HEK293 (cell line): ENCODE measurements around the gene TPGS2.

Experiments used
- BCL6B ChIP-seq: fragments of 450-650 bp; formaldehyde crosslinking; IDR thresholded peaks from 2 replicates; pipeline ENCODE4 v1.5.1; 2017; ENCODE audit warnings: missing biosample characterization, missing genetic modification characterization
- KLF17 ChIP-seq: fragments of 450-650 bp; formaldehyde crosslinking; IDR thresholded peaks from 2 replicates; pipeline ENCODE4 v1.5.1; 2016; ENCODE audit warnings: missing biosample characterization, missing genetic modification characterization
- MZF1 ChIP-seq: fragments of 450-650 bp; formaldehyde crosslinking; IDR thresholded peaks from 2 replicates; pipeline ENCODE4 v1.5.1; 2017; ENCODE audit warnings: missing biosample characterization, missing genetic modification characterization, borderline replicate concordance
- OVOL3 ChIP-seq: fragments of 450-650 bp; formaldehyde crosslinking; IDR thresholded peaks from 2 replicates; pipeline ENCODE4 v1.5.1; 2016; ENCODE audit warnings: missing biosample characterization, missing genetic modification characterization
- SALL2 ChIP-seq: fragments of 450-650 bp; formaldehyde crosslinking; IDR thresholded peaks from 2 replicates; pipeline ENCODE4 v1.5.0; 2017; ENCODE audit warnings: missing biosample characterization, mild to moderate bottlenecking, missing genetic modification characterization, borderline replicate concordance
- SCRT1 ChIP-seq: fragments of 450-650 bp; formaldehyde crosslinking; IDR thresholded peaks from 2 replicates; pipeline ENCODE4 v1.5.1; 2016; ENCODE audit warnings: missing biosample characterization, missing genetic modification characterization, borderline replicate concordance
- ZBTB17 ChIP-seq: fragments of 450-650 bp; formaldehyde crosslinking; IDR thresholded peaks from 2 replicates; pipeline ENCODE4 v1.5.1; 2016; ENCODE audit warnings: missing biosample characterization, missing genetic modification characterization
- ZBTB21 ChIP-seq: fragments of 450-650 bp; formaldehyde crosslinking; IDR thresholded peaks from 2 replicates; pipeline ENCODE4 v1.5.1; 2017; ENCODE audit warnings: missing biosample characterization, missing genetic modification characterization
- ZBTB44 ChIP-seq: fragments of 450-650 bp; IDR thresholded peaks from 2 replicates; pipeline ENCODE4 v1.5.1; 2018; ENCODE audit warnings: missing biosample characterization, mild to moderate bottlenecking, missing genetic modification characterization
- ZIC2 ChIP-seq: fragments of 450-650 bp; formaldehyde crosslinking; IDR thresholded peaks from 2 replicates; pipeline ENCODE4 v1.5.1; 2016; ENCODE audit warnings: missing biosample characterization, missing genetic modification characterization
- ZNF157 ChIP-seq: fragments of 450-650 bp; formaldehyde crosslinking; IDR thresholded peaks from 2 replicates; pipeline ENCODE4 v1.5.1; 2016; ENCODE audit warnings: missing biosample characterization, missing genetic modification characterization
- ZNF214 ChIP-seq: fragments of 450-650 bp; formaldehyde crosslinking; IDR thresholded peaks from 2 replicates; pipeline ENCODE4 v1.5.1; 2017; ENCODE audit warnings: missing biosample characterization, mild to moderate bottlenecking, missing genetic modification characterization, borderline replicate concordance
- ZNF341 ChIP-seq: fragments of 450-650 bp; formaldehyde crosslinking; IDR thresholded peaks from 2 replicates; pipeline ENCODE4; 2016; ENCODE audit warnings: low read depth, missing biosample characterization, missing genetic modification characterization
- ZNF350 ChIP-seq: fragments of 450-650 bp; formaldehyde crosslinking; IDR thresholded peaks from 2 replicates; pipeline ENCODE4 v1.5.0; 2017; ENCODE audit warnings: missing biosample characterization, mild to moderate bottlenecking, missing genetic modification characterization
- ZNF391 ChIP-seq: fragments of 450-650 bp; formaldehyde crosslinking; IDR thresholded peaks from 2 replicates; pipeline ENCODE4 v1.5.1; 2016; ENCODE audit warnings: low read depth, missing biosample characterization, missing genetic modification characterization, borderline replicate concordance
- ZNF404 ChIP-seq: fragments of 450-650 bp; formaldehyde crosslinking; IDR thresholded peaks from 2 replicates; pipeline ENCODE4 v1.5.1; 2017; ENCODE audit warnings: missing biosample characterization, missing genetic modification characterization
- ZNF449 ChIP-seq: fragments of 450-650 bp; formaldehyde crosslinking; IDR thresholded peaks from 2 replicates; pipeline ENCODE4 v1.5.1; 2017; ENCODE audit warnings: missing biosample characterization, mild to moderate bottlenecking, missing genetic modification characterization, moderate library complexity
- ZNF510 ChIP-seq: fragments of 450-650 bp; formaldehyde crosslinking; IDR thresholded peaks from 2 replicates; pipeline ENCODE4 v1.5.1; 2018; ENCODE audit warnings: mild to moderate bottlenecking, missing genetic modification characterization, missing biosample characterization; ENCODE audit not compliant: insufficient replicate concordance
- ZNF518A ChIP-seq: fragments of 450-650 bp; formaldehyde crosslinking; conservative IDR thresholded peaks from 2 replicates; pipeline ENCODE4 v1.5.1; 2016; ENCODE audit warnings: low read depth, missing biosample characterization, missing genetic modification characterization
- ZNF596 ChIP-seq: fragments of 450-650 bp; IDR thresholded peaks from 2 replicates; pipeline ENCODE4 v1.5.0; 2018; ENCODE audit warnings: missing biosample characterization, mild to moderate bottlenecking, missing genetic modification characterization, moderate library complexity
- ZNF677 ChIP-seq: fragments of 450-650 bp; IDR thresholded peaks from 2 replicates; pipeline ENCODE4 v1.5.0; 2018; ENCODE audit warnings: missing biosample characterization, mild to moderate bottlenecking, missing genetic modification characterization, moderate library complexity
- ZNF777 ChIP-seq: fragments of 450-650 bp; formaldehyde crosslinking; IDR thresholded peaks from 2 replicates; pipeline ENCODE4 v1.5.1; 2017; ENCODE audit warnings: missing biosample characterization, missing genetic modification characterization, borderline replicate concordance
- ZNF843 ChIP-seq: fragments of 450-650 bp; formaldehyde crosslinking; IDR thresholded peaks from 2 replicates; pipeline ENCODE4 v1.5.1; 2016; ENCODE audit warnings: missing biosample characterization, missing genetic modification characterization
- ZSCAN18 ChIP-seq: fragments of 450-650 bp; formaldehyde crosslinking; IDR thresholded peaks from 2 replicates; pipeline ENCODE4 v1.5.1; 2016; ENCODE audit warnings: missing biosample characterization, missing genetic modification characterization
- ZSCAN30 ChIP-seq: fragments of 450-650 bp; IDR thresholded peaks from 2 replicates; pipeline ENCODE4 v1.5.1; 2018; ENCODE audit warnings: missing biosample characterization, mild to moderate bottlenecking, missing genetic modification characterization, moderate library complexity

TPGS2 gene

GRCh38 chr18:36828157-36828629 is 609 bp downstream of the TPGS2 start (continued):
- no peak for TF ChIP-seq ZNF510
- TF ChIP-seq KLF17: peak; percentile 42; the same call in 1 of the 2 replicates
- no peak for TF ChIP-seq ZBTB44 (tag by site-specific recombination)
- no peak for TF ChIP-seq ZNF341 (tag by site-specific recombination)
- no peak for TF ChIP-seq ZBTB21
- TF ChIP-seq ZNF449 (tag by site-specific recombination): no peak
- no peak for TF ChIP-seq ZNF214
- no peak for TF ChIP-seq ZNF391
- TF ChIP-seq ZNF157: no peak
- no peak for TF ChIP-seq OVOL3
- TF ChIP-seq ZNF777: 0 out of 2 replicates have a peak, but pooled peaks have one; percentile 83
- TF ChIP-seq BCL6B (tag by site-specific recombination): no peak
- TF ChIP-seq ZNF350: no peak
- 0 out of 2 replicates have a peak, but pooled peaks have one; percentile 14 for TF ChIP-seq ZNF518A (tag by site-specific recombination)
- TF ChIP-seq SALL2 (tag by site-specific recombination): no peak
- no peak for TF ChIP-seq MZF1 (tag by site-specific recombination)
- TF ChIP-seq ZBTB17 (tag by site-specific recombination): no peak
- no peak for TF ChIP-seq ZNF596 (tag by site-specific recombination)
- TF ChIP-seq ZIC2 (tag by site-specific recombination): peak; percentile 24; the same call in 1 of the 2 replicates
- TF ChIP-seq ZSCAN30 (tag by site-specific recombination): no peak
- TF ChIP-seq SCRT1: no peak
- TF ChIP-seq ZNF843: no peak
- no peak; the same call in 1 of the 2 replicates for TF ChIP-seq ZNF404
- peak; percentile 76; the same call in 1 of the 2 replicates for TF ChIP-seq ZSCAN18
- no peak for TF ChIP-seq ZNF677
